HEK293 (cell line): ENCODE measurements around the gene FZR1.
A peak's percentile ranks its signal among the peaks of the same experiment; 100 is the strongest.

ENCODE experiments used
- CTCF ChIA-PET: fragments of 350-600 bp; formaldehyde crosslinking; extraction: SDS; loops from one replicate; lab custom pipeline; 2021; ENCODE audit warnings: antibody characterized with exemption; lab: Yijun Ruan, JAX
- POLR2A ChIA-PET: fragments of 300-600 bp; formaldehyde crosslinking; extraction: SDS; loops from one replicate; lab custom pipeline; 2020; ENCODE audit warnings: antibody characterized with exemption, inconsistent platforms; lab: Yijun Ruan, JAX
- H3K27ac ChIP-seq: fragments of 200-500 bp; sonication (Bioruptor generic); 2 replicates; pipeline ENCODE4 v1.5.1; 2014; ENCODE audit warnings: low read depth, low read length, control low read depth, inconsistent platforms; ENCODE audit errors: extremely low read depth
- H3K36me3 ChIP-seq, 2 experiments: fragments of 200-500 bp in 1 of 2; sonication (Bioruptor generic) in 1 of 2; 1 replicate in 1 of 2; 2 replicates in 1 of 2; pipeline ENCODE4 v1.5.1; 2014 to 2017; ENCODE audit warnings: inconsistent platforms in 2 of 2, low read length in 2 of 2; ENCODE audit not compliant: control insufficient read depth in 2 of 2, insufficient read depth in 1 of 2
- H3K4me1 ChIP-seq: fragments of 200-500 bp; sonication (Bioruptor generic); 2 replicates; pipeline ENCODE4 v1.5.1; 2014; ENCODE audit warnings: mild to moderate bottlenecking, low read length, inconsistent platforms; ENCODE audit not compliant: control insufficient read depth, insufficient read depth
- H3K4me3 ChIP-seq: 2 replicates; pipeline ENCODE4 v1.5.1; 2011; ENCODE audit warnings: low read depth, mild to moderate bottlenecking, control low read depth, low read length, moderate library complexity
- H3K9me3 ChIP-seq: fragments of 200-500 bp; sonication (Bioruptor generic); 2 replicates; pipeline ENCODE4 v1.5.1; 2014; ENCODE audit warnings: low read depth, low read length, inconsistent platforms; ENCODE audit not compliant: control insufficient read depth, insufficient read depth
- HIC1 ChIP-seq: fragments of 450-650 bp; formaldehyde crosslinking; IDR thresholded peaks from 2 replicates; pipeline ENCODE4 v1.5.1; 2016; ENCODE audit warnings: missing biosample characterization, missing genetic modification characterization
- INSM2 ChIP-seq: fragments of 450-650 bp; formaldehyde crosslinking; IDR thresholded peaks from 2 replicates; pipeline ENCODE4 v1.5.1; 2016; ENCODE audit warnings: missing biosample characterization, missing genetic modification characterization
- KLF16 ChIP-seq: fragments of 450-650 bp; formaldehyde crosslinking; IDR thresholded peaks from 2 replicates; pipeline ENCODE4 v1.5.1; 2017; ENCODE audit warnings: missing biosample characterization, missing genetic modification characterization
- MZF1 ChIP-seq: fragments of 450-650 bp; formaldehyde crosslinking; IDR thresholded peaks from 2 replicates; pipeline ENCODE4 v1.5.1; 2017; ENCODE audit warnings: missing biosample characterization, missing genetic modification characterization, borderline replicate concordance
- PRDM6 ChIP-seq: fragments of 450-650 bp; formaldehyde crosslinking; IDR thresholded peaks from 2 replicates; pipeline ENCODE4 v1.5.1; 2017; ENCODE audit warnings: missing biosample characterization, missing genetic modification characterization
- ZBTB8A ChIP-seq: fragments of 450-650 bp; formaldehyde crosslinking; IDR thresholded peaks from 2 replicates; pipeline ENCODE4 v1.5.1; 2016; ENCODE audit warnings: missing biosample characterization, missing genetic modification characterization
- ZFP69B ChIP-seq: fragments of 450-650 bp; formaldehyde crosslinking; IDR thresholded peaks from 2 replicates; pipeline ENCODE4 v1.5.1; 2016; ENCODE audit warnings: missing biosample characterization, missing genetic modification characterization
- ZIC2 ChIP-seq: fragments of 450-650 bp; formaldehyde crosslinking; IDR thresholded peaks from 2 replicates; pipeline ENCODE4 v1.5.1; 2016; ENCODE audit warnings: missing biosample characterization, missing genetic modification characterization
- ZNF138 ChIP-seq: fragments of 450-650 bp; formaldehyde crosslinking; IDR thresholded peaks from 2 replicates; pipeline ENCODE4 v1.5.1; 2016; ENCODE audit warnings: missing biosample characterization, missing genetic modification characterization, borderline replicate concordance
- ZNF174 ChIP-seq: fragments of 450-650 bp; formaldehyde crosslinking; IDR thresholded peaks from 2 replicates; pipeline ENCODE4 v1.5.0; 2017; ENCODE audit warnings: missing biosample characterization, mild to moderate bottlenecking, missing genetic modification characterization
- ZNF175 ChIP-seq: fragments of 450-650 bp; formaldehyde crosslinking; IDR thresholded peaks from 2 replicates; pipeline ENCODE4 v1.5.1; 2016; ENCODE audit warnings: missing biosample characterization, missing genetic modification characterization
- ZNF214 ChIP-seq: fragments of 450-650 bp; formaldehyde crosslinking; IDR thresholded peaks from 2 replicates; pipeline ENCODE4 v1.5.1; 2017; ENCODE audit warnings: missing biosample characterization, mild to moderate bottlenecking, missing genetic modification characterization, borderline replicate concordance
- ZNF239 ChIP-seq: fragments of 450-650 bp; formaldehyde crosslinking; IDR thresholded peaks from 2 replicates; pipeline ENCODE4 v1.5.1; 2016; ENCODE audit warnings: missing biosample characterization, missing genetic modification characterization
- ZNF366 ChIP-seq: fragments of 450-650 bp; formaldehyde crosslinking; conservative IDR thresholded peaks from 2 replicates; pipeline ENCODE4 v1.5.1; 2016; ENCODE audit warnings: missing biosample characterization, missing genetic modification characterization
- ZNF391 ChIP-seq: fragments of 450-650 bp; formaldehyde crosslinking; IDR thresholded peaks from 2 replicates; pipeline ENCODE4 v1.5.1; 2016; ENCODE audit warnings: low read depth, missing biosample characterization, missing genetic modification characterization, borderline replicate concordance
- ZNF501 ChIP-seq: fragments of 450-650 bp; formaldehyde crosslinking; IDR thresholded peaks from 2 replicates; pipeline ENCODE4 v1.5.1; 2016; ENCODE audit warnings: missing biosample characterization, missing genetic modification characterization
- ZNF549 ChIP-seq: fragments of 450-650 bp; IDR thresholded peaks from 2 replicates; pipeline ENCODE4 v1.5.1; 2018; ENCODE audit warnings: missing biosample characterization, missing genetic modification characterization, mild to moderate bottlenecking, inconsistent platforms, moderate library complexity

Gene FZR1

DNA sequence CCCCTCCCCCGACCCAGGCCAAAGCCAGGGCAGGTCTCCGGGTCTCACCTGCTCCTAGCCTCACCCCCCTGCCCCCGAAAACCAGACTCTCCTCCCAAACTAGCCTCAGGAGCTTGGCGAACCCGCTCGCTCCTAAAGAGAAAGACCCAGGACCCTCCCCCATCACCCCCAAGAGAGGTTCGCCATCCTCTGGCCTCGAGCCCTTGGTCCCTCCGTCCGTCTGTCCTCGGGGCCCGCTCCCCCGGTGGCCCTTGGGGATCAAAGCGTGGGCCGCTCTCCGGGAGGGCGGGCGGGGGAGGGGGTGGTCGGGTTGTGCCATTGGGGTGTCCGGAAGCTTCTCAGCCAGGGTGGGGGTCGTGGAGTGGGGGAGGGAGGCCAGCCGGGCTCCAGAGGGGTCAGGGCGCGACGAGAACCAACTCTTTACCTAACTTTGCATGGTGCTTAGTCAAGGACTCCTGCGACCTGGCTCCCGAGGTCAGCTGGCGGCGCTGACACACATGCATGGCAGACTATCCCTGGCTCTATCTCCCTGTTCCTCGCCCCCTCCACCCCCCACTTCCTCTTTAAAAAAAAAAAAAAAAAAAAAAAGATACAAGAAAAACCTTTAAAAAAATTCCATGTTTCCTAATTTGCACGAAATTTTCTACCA is 41.4 kb upstream of the FZR1 start (continued):
- no peak for TF ChIP-seq PRDM6 (tag by site-specific recombination)
- TF ChIP-seq ZNF391 (tag by site-specific recombination): no peak
- no peak for TF ChIP-seq ZNF214

DNA sequence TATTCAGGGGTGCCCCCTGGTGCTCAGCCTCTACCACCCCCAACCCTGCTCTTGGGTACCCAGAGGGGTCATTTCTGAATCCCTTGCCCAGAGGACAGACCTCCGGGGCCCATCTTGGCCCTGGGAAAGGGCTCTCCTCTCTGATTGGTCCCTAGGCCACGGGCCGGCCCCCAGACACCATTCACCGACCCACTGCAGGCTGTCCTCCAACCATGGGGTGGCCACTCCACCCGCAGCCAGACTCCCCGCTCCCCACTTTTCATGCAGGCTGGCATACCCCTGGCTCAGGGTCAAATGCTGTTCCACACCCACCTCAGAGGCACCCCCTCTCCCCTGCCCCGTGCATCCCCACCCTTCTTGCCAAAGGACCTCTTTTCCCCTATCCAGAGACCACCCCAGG is 40.6 kb upstream of the FZR1 start:
- Histone ChIP-seq H3K4me3 (no peak overlapping the region), H3K36me3 (no peaks in the 10 kb centered on the region; a peak in 1 of 3 replicates), H3K9me3 (no peaks in the 10 kb centered on the region), H3K4me1 (no peaks in the 10 kb centered on the region), H3K27ac (no peak overlapping the region)
- CTCF ChIA-PET: no interaction called here
- POLR2A ChIA-PET: no interaction called here
- TF ChIP-seq HIC1: 0 out of 2 replicates have a peak, but pooled peaks have one; percentile 14
- TF ChIP-seq MZF1 (tag by site-specific recombination): no peak

DNA sequence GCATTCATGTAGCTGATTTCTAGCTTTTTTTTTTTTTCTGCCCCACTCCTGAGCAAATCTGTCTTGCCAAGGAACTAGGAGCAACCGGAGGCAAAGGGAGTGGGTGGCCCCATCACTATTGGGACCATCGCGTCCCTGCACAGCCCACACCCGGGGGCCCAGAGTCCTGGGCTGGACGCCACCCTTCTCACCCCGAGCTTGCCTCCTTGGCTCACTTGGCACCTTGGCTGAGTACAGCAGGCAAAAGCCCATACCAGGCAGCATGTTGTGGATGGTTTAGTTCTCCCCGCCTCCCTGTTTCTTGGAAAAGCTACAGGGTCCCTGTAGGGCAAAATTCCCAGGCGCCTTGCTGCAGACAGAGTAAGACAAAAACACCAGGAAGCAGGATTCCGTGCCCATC is 39.5 kb upstream of the FZR1 start:
- Histone ChIP-seq H3K9me3 (no peaks in the 10 kb centered on the region), H3K4me1 (no peaks in the 10 kb centered on the region)
- no peak for TF ChIP-seq ZNF501 (tag by site-specific recombination)
- TF ChIP-seq ZNF366: no peak
- no peak for TF ChIP-seq ZIC2
- no peak for TF ChIP-seq KLF16 (tag by site-specific recombination)
- TF ChIP-seq ZFP69B (tag by site-specific recombination): no peak
- no peak for TF ChIP-seq ZBTB8A (tag by site-specific recombination)
- no peak for TF ChIP-seq ZNF138
- TF ChIP-seq ZNF239: no peak
- TF ChIP-seq ZNF549 (tag by site-specific recombination): no peak
- TF ChIP-seq INSM2 (tag by site-specific recombination): no peak
- no peak for TF ChIP-seq ZNF175 (tag by site-specific recombination)
- TF ChIP-seq ZNF174 (tag by site-specific recombination): no peak
- TF ChIP-seq, all 188 proteins: peak for 0
- no peak overlapping the region for H3K4me3 ChIP-seq
- ChIA-PET POLR2A (no interaction called here), CTCF (interaction anchor here (0.6 to 1.4 kb wide), 3 partner anchors 37 to 132 kb away, joined by 3 read pairs; no protein-coding TSS in a partner anchor)
- no peaks in the 10 kb centered on the region for H3K36me3 ChIP-seq
- H3K27ac ChIP-seq: no peak overlapping the region
